Loucy (cell line): ENCODE results near the gene OTOS.

Experiments used
- EZH2phosphoT487 ChIP-seq: fragments of 200-600 bp; IDR thresholded peaks from 2 replicates; pipeline ENCODE4 v1.6.1; 2018; ENCODE audit warnings: antibody characterized with exemption, mild to moderate bottlenecking, moderate library complexity, borderline replicate concordance
- TF ChIP-seq, protein P1 (sequence below): fragments of 200-600 bp; sonication (generic); conservative IDR thresholded peaks from 2 replicates; pipeline ENCODE4 v1.5.1; 2014; ENCODE audit warnings: mild to moderate bottlenecking, antibody characterized with exemption, low read length

DNA sequence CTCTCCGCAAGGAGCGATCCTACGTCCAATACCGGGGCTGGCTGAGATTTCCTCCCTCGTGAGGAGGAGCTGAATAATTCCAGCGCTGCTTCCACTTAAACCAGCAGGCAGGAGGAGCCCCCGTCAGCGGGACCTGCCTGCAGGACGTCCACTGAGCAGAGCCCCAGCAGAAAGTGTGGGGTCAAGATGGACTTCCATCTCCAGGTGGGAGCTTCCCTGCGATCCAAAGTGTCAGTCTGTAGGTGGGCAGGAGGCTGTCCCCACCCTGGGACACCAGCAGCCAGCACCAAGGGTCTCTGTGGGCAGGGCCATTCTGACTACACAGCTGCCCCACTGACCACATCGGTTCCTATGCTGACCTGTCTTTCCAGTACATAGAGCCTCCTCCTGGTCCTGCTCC, 462 bp upstream of the OTOS start:
- TF ChIP-seq, protein P1, sequence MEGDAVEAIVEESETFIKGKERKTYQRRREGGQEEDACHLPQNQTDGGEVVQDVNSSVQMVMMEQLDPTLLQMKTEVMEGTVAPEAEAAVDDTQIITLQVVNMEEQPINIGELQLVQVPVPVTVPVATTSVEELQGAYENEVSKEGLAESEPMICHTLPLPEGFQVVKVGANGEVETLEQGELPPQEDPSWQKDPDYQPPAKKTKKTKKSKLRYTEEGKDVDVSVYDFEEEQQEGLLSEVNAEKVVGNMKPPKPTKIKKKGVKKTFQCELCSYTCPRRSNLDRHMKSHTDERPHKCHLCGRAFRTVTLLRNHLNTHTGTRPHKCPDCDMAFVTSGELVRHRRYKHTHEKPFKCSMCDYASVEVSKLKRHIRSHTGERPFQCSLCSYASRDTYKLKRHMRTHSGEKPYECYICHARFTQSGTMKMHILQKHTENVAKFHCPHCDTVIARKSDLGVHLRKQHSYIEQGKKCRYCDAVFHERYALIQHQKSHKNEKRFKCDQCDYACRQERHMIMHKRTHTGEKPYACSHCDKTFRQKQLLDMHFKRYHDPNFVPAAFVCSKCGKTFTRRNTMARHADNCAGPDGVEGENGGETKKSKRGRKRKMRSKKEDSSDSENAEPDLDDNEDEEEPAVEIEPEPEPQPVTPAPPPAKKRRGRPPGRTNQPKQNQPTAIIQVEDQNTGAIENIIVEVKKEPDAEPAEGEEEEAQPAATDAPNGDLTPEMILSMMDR: no peak
- no peak for TF ChIP-seq EZH2phosphoT487
